ENCODE results near the gene GAA. TPM values are rescaled to one million over a fixed set of nuclear protein-coding genes. Genes with fewer than 3 reads are reported as not detected.
A peak's percentile ranks its signal among the peaks of the same experiment; 100 is the strongest.

GAA gene
- total RNA-seq, 1 experiment from 2014 or later = 45.7 TPM

DNA sequence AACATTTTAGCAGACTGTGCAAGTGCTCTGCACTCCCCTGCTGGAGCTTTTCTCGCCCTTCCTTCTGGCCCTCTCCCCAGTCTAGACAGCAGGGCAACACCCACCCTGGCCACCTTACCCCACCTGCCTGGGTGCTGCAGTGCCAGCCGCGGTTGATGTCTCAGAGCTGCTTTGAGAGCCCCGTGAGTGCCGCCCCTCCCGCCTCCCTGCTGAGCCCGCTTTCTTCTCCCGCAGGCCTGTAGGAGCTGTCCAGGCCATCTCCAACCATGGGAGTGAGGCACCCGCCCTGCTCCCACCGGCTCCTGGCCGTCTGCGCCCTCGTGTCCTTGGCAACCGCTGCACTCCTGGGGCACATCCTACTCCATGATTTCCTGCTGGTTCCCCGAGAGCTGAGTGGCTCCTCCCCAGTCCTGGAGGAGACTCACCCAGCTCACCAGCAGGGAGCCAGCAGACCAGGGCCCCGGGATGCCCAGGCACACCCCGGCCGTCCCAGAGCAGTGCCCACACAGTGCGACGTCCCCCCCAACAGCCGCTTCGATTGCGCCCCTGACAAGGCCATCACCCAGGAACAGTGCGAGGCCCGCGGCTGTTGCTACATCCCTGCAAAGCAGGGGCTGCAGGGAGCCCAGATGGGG is 3.1 kb downstream of the GAA start:
- DNase-seq (ENCODE audit: low spot score) = no peak

DNA sequence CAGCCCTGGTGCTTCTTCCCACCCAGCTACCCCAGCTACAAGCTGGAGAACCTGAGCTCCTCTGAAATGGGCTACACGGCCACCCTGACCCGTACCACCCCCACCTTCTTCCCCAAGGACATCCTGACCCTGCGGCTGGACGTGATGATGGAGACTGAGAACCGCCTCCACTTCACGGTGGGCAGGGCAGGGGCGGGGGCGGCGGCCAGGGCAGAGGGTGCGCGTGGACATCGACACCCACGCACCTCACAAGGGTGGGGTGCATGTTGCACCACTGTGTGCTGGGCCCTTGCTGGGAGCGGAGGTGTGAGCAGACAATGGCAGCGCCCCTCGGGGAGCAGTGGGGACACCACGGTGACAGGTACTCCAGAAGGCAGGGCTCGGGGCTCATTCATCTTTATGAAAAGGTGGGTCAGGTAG is 3.6 kb downstream of the GAA start:
- DNase-seq (ENCODE audit: low spot score) = no peak

DNA sequence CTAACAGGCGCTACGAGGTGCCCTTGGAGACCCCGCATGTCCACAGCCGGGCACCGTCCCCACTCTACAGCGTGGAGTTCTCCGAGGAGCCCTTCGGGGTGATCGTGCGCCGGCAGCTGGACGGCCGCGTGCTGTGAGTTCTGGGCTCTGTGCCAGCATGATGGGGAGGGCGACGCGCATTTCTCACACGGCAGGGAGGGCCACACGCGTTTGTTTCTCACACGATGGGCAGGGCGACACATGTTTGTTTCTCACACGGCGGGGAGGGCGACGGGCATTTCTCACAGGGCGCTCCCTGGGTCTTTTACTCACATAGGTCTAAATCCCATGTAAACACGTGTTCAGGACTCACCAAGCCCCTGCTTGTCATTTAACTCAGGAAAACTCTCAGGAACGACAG is 4.4 kb downstream of the GAA start:
- DNase-seq (ENCODE audit: low spot score) = no peak

GRCh38 chr17:80106176-80106575 is 4.8 kb downstream of the GAA start:
- no peak for DNase-seq (ENCODE audit: low spot score)

DNA sequence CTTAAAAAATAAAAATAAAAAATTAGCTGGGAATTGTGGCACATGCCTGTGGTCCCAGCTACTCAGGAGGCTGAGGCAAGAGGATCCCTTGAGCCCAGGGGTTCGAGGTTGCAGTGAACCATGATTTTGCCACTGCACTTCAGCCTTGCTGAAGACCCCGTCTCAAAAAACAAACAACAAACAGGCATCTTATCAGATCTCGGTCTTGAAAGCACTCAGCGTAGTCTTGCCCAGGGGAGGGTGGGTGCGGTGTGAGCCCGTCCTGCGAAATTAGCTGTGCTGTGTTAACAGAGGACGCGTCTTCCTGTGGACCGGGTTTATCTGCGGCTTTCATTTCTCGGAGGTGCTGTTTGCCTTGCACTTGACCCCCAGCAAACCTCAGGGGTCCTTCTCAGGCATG is 5.4 kb downstream of the GAA start:
- DNase-seq (ENCODE audit: low spot score) = no peak

- no peak for DNase-seq (ENCODE audit: low spot score)
Observed at GRCh38 chr17:80107231-80108021, 6.0 kb downstream of the GAA start.

- DNase-seq (ENCODE audit: low spot score) = no peak
Observed at GRCh38 chr17:80108036-80108971, 6.9 kb downstream of the GAA start.

DNA sequence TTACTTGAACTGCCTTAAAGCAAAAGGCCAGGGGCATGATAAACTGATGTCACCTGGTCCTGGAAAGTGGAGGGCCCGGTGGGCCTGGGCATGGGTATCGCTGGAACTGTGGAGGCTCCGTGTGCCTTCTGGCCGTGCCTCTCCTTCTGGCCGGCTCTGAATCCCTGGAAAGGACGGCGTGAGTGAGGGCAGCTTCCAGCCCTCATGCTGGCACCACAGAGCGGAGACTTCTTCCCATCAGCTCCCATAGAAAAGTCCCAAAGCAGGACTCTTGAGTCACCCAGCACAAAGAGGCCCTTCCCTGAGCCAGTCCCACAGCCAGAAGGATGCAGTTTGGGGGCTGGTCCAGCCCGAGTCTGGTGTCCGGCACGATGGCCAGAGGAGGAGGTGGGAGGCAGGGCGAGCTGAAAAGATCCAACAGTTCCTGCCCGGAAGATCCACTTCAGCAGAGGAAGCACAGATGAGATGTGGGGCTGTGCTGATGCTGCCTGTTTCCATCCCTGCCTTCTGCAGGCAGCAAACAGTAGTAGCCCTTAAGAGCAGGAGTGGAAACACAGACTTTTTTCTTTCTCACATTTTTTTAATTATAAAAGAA is 7.8 kb downstream of the GAA start:
- DNase-seq (ENCODE audit: low spot score) = no peak

- DNase-seq (ENCODE audit: low spot score) = no peak
Observed at GRCh38 chr17:80109713-80110446, 8.5 kb downstream of the GAA start.

DNA sequence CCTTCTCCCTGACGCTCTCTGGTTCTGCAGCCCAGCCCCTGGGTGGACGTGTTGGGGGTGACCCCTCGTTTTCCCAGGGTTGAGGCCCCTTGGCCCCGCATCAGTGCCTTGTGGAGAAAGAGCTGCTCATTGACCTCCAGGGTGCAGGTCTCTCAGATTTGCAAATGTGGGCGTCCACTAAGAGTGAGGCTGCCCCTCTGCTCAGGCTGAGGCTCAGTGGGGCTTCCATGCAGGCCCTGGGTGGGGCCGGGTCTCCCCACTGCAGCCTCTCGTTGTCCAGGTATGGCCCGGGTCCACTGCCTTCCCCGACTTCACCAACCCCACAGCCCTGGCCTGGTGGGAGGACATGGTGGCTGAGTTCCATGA is 9.0 kb downstream of the GAA start:
- no peak for DNase-seq (ENCODE audit: low spot score)

GRCh38 chr17:80110927-80111701 is 9.7 kb downstream of the GAA start:
- DNase-seq (ENCODE audit: low spot score) = no peak

DNA sequence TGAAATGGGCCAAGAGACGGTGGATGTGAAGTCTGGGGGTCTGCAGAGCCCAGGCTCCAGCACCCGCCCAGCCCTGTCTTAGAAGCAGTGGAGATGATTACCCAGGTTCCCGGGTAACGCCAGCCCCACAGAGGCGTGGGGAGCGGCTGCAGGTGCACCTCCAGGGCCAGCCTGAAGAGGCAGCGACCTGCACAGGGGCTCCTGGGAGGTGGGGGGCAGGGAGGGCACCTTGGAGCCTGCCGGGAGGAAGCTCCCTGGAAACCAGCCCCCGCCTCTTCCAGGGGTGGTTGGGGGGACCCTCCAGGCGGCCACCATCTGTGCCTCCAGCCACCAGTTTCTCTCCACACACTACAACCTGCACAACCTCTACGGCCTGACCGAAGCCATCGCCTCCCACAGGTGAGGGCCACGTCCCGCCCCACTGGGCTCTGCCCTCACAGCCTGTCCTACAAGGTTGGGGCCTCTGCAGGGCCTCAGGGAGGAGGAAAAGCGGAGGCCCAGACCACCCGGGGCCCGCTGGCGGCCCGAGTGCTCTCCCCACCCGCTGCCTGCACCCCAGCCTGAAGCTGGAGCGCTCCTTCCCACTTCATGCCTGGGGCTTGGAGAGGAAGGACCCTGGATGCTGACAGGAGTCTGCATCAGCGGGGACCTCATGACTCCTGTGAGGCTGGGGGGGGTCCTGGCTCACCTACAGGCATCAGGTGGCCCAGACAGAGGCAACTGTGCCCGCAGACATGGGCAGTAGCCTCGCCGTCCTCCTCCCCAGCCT is 10.5 kb downstream of the GAA start:
- no peak for DNase-seq (ENCODE audit: low spot score)

DNA sequence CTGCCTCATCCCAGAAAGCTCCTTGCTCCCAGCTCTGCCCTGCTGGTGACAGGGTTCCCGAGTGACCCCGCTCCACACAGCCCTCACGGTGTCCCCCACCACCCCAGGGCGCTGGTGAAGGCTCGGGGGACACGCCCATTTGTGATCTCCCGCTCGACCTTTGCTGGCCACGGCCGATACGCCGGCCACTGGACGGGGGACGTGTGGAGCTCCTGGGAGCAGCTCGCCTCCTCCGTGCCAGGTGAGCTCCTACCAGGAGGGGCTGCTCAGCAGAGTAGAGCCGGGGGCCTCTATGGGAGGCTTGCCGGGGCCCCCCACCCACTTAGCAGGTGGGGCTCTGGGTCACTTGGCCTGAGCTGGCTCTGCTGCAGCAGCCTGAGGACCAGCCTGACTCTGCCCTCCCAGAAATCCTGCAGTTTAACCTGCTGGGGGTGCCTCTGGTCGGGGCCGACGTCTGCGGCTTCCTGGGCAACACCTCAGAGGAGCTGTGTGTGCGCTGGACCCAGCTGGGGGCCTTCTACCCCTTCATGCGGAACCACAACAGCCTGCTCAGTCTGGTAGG is 11.2 kb downstream of the GAA start:
- peak; percentile 3 for DNase-seq (ENCODE audit: low spot score)

GRCh38 chr17:80113033-80113484 is 11.7 kb downstream of the GAA start:
- DNase-seq (ENCODE audit: low spot score) = peak; percentile 3

- DNase-seq (ENCODE audit: low spot score) = no peak
Observed at GRCh38 chr17:80114758-80115157, 13.4 kb downstream of the GAA start.

- DNase-seq (ENCODE audit: low spot score) = no peak
Observed at GRCh38 chr17:80115159-80115558, 13.8 kb downstream of the GAA start.

GRCh38 chr17:80116276-80116920 is 15.0 kb downstream of the GAA start:
- peak; percentile 2 for DNase-seq (ENCODE audit: low spot score)

DNA sequence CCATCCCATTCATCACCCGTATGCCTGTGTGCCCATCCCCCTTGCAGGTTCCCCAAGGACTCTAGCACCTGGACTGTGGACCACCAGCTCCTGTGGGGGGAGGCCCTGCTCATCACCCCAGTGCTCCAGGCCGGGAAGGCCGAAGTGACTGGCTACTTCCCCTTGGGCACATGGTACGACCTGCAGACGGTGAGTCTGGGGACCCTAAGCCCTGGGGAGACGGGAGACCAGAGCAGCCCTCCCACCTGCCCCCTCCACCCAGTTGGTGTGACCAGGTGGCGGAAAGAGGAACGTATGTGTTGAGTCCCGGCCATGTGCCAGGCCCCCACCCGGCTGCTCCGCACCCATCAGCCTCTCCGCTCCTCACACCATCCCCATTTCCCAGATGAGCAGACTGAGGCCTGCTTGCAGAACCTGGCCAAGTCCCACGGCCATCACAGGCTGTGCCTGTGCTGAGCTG is 15.6 kb downstream of the GAA start:
- DNase-seq (ENCODE audit: low spot score) = peak; percentile 6

Measured in H4 (cell line).